Adrenal gland (tissue), 5 donors: Measurements from ENCODE around the gene RING1.

Source experiments
- CTCF ChIP-seq, 6 experiments: fragments of 450-650 bp in 4 of 6; fragments of 200-600 bp in 2 of 6; sonication (generic) in 1 of 6; IDR thresholded peaks; 1 replicate in 5 of 6; 2 replicates in 1 of 6; pipeline versions ENCODE4 v1.5.1 to v1.8.0; 2016 to 2021; ENCODE audit warnings: antibody characterized with exemption in 6 of 6, mild to moderate bottlenecking in 2 of 6, moderate library complexity in 1 of 6
- POLR2A ChIP-seq, 2 donors: fragments of 450-650 bp; IDR thresholded peaks; one replicate each; pipeline ENCODE4 v1.6.1; 2017; ENCODE audit warnings: antibody characterized with exemption in 2 of 2, mild to moderate bottlenecking in 2 of 2, moderate library complexity in 1 of 2
- donor health status: DM: no; HTN: no; CAD: no.

- TF ChIP-seq CTCF (IDR thresholded peaks at IDR 0.05) (no peak), POLR2A (IDR thresholded peaks at IDR 0.05) (no peak)
Measured at GRCh38 chr6:33201147-33201545, 7.2 kb upstream of the RING1 start.
